Stimulated activated CD8-positive, alpha-beta memory T cell treated with anti-CD3 and anti-CD28 coated beads, Interleukin-4, amount 100 ng/mL, for 4 hours (primary cell): Measurements from ENCODE around the gene SBNO2.
"Not testable (repeated sequence)": the region's sequence is repeated elsewhere in the genome, so short reads cannot be mapped to it uniquely, and the experiment has no call there.

Source experiments
- DNase-seq, 2 donors: peaks; one replicate each; pipeline ENCODE4 v3.0.0-alpha.2; 2020; ENCODE audit warnings: low read depth in 2 of 2, low spot score in 1 of 2

Gene SBNO2

GRCh38 chr19:1122021-1122971 is 51.8 kb downstream of the SBNO2 start:
- no peak for DNase-seq

GRCh38 chr19:1121395-1121794 is 52.7 kb downstream of the SBNO2 start:
- DNase-seq = no peak

DNA sequence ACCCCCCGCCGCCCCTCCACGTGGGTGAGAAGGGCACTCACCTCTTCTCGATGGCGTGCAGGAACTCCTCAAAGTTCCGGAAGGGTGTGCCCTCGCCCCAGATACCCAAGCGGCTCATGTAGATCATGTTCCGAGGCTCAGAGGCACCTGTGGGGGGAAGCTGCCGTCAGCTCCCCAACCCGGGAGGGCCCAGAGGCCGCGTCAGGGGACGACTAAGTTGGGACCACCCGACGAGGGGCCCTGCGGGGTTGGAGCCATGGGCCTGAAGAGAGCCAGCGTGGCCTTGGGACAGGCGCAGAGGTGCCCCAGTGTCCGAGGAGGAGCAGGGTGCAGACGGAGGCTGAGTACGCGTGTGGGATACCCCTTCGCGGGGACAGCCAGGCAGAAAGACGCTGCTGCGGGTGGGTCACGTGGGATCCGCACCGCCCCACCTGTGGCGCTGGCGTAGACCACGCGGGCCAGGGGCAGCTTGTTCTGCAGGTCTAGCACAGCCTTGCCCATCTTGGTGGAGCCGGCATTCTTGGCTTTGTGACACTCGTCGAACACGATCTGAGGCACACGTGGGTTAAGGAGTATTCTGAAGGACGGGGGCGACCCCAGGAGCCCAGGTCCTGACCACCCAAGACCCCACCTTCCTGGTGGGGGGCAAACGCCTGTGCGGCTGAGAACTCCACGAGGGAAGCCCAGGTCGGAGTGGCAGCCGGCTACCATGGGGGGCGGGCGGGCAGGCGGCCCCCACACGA is 54.4 kb downstream of the SBNO2 start:
- no peak for DNase-seq

- DNase-seq = no peak
Observed at GRCh38 chr19:1118999-1119398, 55.1 kb downstream of the SBNO2 start.

GRCh38 chr19:1117654-1118053 is 56.4 kb downstream of the SBNO2 start:
- DNase-seq = no peak

DNA sequence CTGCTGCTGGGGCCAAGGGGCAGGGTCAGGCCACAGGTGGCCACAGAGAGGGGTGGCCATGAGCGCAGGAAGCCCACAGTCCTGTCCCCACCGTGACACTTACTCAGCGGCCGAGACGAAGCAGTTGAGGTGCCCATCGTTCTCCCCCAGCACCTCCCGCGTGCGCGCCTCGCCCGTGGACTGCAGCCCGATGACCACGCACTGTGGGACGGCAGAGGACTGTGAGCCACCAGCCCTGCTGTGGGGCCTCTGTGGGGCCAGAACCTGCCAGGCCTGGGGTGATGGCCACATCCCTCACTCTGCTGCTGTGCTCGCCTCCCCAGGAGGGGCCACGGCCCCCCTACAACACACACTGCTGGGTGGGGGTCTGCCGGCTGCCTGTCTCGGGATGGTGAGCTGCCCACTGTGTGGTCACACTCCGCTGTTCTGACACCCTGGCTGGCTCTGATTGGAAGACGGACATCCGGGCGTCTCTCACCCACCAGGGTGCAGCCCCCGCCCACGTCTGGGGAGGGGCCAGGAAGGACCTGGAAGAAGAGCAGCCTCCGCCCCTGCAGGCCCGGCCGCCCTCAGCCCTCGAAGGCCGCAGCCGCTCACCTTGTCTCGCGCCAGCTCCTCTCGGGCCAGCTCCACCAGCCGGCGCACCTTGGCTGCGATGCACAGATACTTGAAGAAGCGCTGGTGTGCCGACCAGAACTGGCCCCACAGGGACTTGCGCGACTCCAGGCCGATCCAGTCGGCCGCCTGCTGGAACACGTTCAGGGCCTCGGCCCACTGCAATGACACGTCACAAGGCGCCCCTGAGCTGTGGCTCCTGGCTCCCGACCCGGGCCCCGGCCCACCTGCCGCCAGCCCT is 57.1 kb downstream of the SBNO2 start:
- DNase-seq = no peak

- no peak for DNase-seq
Observed at GRCh38 chr19:1115646-1116420, 58.2 kb downstream of the SBNO2 start.

DNA sequence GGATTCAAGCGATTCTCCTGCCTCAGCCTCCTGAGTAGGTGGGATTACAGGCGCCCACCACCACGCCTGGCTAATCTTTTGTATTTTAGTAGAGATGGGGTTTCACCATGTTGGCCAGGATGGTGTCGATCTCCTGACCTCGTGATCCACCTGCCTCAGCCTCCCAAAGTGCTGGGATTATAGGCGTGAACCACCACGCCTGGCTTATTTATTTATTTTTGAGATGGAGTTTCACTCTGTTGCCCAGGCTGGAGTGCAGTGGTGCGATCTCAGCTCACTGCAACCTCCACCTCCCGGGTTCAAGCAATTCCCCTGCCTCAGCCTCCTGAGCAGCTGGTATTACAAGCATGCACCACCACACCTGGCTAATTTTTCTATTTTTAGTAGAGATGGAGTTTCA is 59.3 kb downstream of the SBNO2 start:
- not testable (repeated sequence) for DNase-seq

DNA sequence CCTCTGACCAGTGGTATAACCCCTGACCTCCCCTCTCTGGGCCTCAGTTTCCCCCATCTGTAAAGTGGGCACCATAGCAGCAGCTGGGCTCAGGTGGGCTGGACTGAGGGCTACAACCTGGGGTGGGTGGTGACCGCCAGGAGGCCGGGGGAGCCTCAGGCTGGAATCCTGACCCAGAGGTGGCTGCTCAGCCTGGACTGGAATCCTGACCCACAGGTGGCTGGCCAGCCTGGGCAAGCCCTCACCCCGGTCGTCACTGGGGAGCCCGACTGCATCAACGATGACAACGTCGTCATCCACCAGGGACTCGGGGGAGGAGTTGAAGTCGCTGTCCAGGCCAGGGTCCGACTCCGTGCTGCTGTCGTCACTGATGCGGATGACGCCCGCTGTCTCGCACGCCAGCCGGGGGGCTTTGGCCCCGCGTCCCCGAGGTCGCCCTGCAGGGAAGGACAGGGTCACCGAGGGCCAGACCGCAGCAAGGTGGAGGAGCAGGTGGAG is 60.0 kb downstream of the SBNO2 start:
- DNase-seq = no peak

DNA sequence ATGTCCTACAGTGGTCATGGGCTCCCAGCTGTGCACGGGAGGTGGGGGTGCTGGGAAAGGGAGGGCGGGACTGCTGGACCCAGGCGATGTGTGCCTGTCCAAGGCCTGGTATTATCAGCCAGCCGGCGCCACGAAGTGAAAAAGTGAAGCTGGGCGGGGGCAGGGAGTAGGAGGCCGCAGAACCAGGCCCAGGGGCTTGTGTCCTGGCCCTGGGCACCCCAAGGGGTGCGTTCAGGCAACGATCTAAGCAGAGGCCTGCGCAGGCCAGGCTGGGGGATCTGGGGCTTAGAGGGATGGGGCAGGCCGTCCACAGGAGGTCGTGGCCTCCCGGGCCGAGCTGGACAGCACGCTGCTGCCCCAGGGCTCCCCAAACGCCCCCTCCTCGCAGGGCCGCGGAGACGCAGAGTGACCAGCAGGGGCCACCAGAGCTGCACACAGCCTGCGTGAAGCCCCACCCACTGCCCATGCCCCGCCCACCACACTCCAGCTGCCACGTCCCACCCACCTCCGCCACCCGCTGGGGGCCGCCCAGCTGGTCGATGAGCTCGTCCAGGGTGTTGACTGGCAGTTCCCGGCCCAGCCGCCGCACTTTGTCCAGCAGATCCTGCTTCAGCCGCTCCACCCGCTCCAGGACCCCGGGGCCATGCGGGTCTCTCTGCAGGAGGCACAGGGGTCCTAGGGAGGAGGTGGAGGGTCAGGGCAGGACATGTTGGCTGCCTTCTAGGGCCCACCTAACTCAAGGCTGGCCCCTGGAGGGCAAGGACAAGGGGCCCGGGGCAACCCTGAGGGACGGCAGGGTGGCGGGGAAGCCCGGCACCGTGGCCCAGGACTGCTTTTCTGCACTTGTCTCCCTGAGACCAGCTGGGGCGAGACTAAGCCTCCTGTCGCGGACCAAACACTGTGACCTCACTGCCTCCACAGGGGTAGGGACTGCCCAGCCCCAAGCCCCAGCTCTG is 60.8 kb downstream of the SBNO2 start:
- peak in 1 of 2 donors; percentile 79 for DNase-seq

GRCh38 chr19:1112268-1113029 is 61.6 kb downstream of the SBNO2 start:
- no peak for DNase-seq

GRCh38 chr19:1111641-1112267 is 62.3 kb downstream of the SBNO2 start:
- no peak for DNase-seq

DNA sequence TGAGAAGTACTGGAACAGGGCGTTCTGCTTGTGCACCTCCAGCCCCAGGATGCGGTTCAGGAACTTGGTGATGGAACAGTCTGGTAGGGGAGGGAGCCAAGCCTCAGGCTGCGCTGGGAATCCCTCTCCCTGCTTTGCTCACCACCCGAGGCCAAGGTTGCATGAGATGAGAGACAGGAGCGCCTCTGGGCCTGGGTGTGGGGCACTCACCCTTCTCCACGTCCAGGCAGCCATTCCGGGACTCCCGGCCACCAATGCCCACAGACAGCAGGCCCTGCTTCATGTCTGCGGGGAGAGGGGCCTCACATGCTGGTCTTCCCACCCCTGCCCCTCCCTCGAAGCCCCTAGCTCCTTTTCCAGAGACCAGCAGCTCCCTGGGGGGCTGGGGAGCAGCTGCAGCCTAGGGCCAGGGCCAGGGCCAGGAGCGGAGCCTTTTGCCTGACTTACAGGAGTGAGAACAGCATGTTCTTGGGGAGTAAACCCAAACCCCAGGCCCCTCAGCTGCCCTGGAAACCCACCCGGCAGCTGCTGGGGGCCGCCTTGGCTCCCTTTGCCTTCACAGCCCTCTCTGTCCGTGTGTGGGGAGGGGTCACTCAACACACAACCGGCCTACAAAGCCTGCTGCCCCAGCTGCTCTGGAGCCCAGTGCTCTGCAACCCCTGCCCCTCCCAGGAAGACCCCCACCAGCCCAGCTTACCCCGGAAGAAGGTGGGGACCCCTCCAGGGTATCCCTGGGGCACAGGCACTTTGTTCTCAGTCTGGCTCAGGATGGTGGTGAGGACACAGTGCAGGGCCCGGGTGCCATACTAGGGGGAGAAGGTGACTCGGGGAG is 63.0 kb downstream of the SBNO2 start:
- DNase-seq = no peak

DNA sequence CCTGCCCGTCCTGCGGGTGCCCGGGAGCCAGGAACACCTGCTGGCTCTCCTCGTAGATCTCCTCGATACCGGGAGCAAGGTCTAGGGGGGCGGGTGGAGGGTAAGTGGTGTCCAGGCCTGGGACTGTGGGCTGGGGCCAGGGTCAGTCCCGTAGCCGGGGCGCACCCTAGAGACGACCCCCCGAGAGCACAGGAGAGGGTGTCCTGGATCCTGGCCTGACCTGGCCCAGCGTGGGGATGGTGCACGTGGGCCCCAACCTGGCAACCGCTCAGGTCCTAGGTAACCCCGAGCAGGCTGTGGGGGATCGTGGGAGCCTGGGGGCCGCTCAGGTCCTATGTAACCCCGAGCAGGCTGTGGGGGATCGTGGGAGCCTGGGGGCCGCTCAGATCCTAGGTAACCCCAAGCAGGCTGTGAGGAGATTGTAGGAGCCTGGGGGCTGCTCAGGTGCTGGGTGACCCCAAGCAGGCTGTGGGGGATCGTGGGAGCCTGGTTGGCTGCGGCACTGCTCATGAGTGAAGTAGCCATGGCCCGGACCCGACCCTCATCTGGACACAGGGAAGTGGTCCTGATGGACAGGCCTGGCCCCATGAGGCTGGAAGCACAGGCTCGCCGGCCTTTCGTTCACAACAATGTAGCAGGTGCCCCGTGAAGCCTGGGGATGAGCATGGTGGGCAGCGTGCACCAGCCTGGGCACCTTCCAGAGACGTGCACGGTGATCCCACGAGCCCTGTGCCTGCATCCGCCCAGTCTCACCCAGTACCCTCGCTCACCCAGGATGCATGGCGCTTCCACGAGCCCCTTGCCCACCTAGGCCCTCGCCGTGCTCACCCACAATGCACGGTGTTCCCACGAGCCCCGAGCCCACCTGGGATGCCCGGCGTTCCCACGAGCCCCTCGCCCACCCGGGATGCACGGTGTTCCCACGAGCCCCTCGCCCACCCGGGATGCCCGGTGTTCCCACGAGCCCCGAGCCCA is 64.1 kb downstream of the SBNO2 start:
- DNase-seq = no peak

- no peak for DNase-seq
Observed at GRCh38 chr19:1109032-1109551, 65.0 kb downstream of the SBNO2 start.
